ENCODE data around the gene USH2A. TPM values are rescaled to one million over a fixed set of nuclear protein-coding genes. Genes with fewer than 3 reads are reported as not detected.

Gene USH2A
- total RNA-seq, 3 donors from 2014 or later: not detected

GRCh38 chr1:215926670-215927069 is 496.6 kb downstream of the USH2A start:
- H3K36me3 ChIP-seq: no peaks in the 10 kb centered on the region
- TF ChIP-seq POLR2A (IDR thresholded peaks at IDR 0.05): no peak
- TF ChIP-seq CTCF (IDR thresholded peaks at IDR 0.05): no peak
- TF ChIP-seq POLR2AphosphoS5 (IDR thresholded peaks at IDR 0.05): no peak
- DNase-seq (ENCODE audit: low spot score in 2 of 2): no peak
- intact Hi-C loops (cut with DNase I; ENCODE audit: low total_unique reads): no loop called here
- no peaks in the 10 kb centered on the region for H3K9me3 ChIP-seq
- H3K27me3 ChIP-seq: no peaks in the 10 kb centered on the region
- no peaks in the 10 kb centered on the region for H3K4me1 ChIP-seq
- H3K4me3 ChIP-seq: no peak overlapping the region
- H3K27ac ChIP-seq: no peak overlapping the region

- H3K4me1 ChIP-seq: no peaks in the 10 kb centered on the region
- DNase-seq (ENCODE audit: low spot score in 2 of 2): no peak
- TF ChIP-seq POLR2AphosphoS5 (IDR thresholded peaks at IDR 0.05) (no peak), CTCF (IDR thresholded peaks at IDR 0.05) (no peak), POLR2A (IDR thresholded peaks at IDR 0.05) (no peak)
- intact Hi-C loops (cut with DNase I; ENCODE audit: low total_unique reads): no loop called here
- H3K9me3 ChIP-seq: no peaks in the 10 kb centered on the region
- H3K36me3 ChIP-seq: no peaks in the 10 kb centered on the region
- no peaks in the 10 kb centered on the region for H3K27me3 ChIP-seq
- no peak overlapping the region for H3K27ac ChIP-seq
- H3K4me3 ChIP-seq: no peak overlapping the region
Measured at GRCh38 chr1:215923129-215923824, 500.0 kb downstream of the USH2A start.

GRCh38 chr1:215911406-215911968 is 511.8 kb downstream of the USH2A start:
- Histone ChIP-seq H3K9me3 (peaks cover 0 to 4% of the 10 kb centered on the region in 2 donors), H3K27me3 (no peaks in the 10 kb centered on the region), H3K4me1 (no peaks in the 10 kb centered on the region), H3K36me3 (no peaks in the 10 kb centered on the region), H3K27ac (no peak overlapping the region), H3K4me3 (no peak overlapping the region)
- no peak for TF ChIP-seq CTCF (IDR thresholded peaks at IDR 0.05)
- no peak for TF ChIP-seq POLR2A (IDR thresholded peaks at IDR 0.05)
- TF ChIP-seq POLR2AphosphoS5 (IDR thresholded peaks at IDR 0.05): no peak
- intact Hi-C loops (cut with DNase I; ENCODE audit: low total_unique reads): no loop called here
- no peak for DNase-seq (ENCODE audit: low spot score in 2 of 2)

- no peak for DNase-seq (ENCODE audit: low spot score in 2 of 2)
- TF ChIP-seq POLR2AphosphoS5 (IDR thresholded peaks at IDR 0.05): no peak
- TF ChIP-seq POLR2A (IDR thresholded peaks at IDR 0.05): no peak
- no peak for TF ChIP-seq CTCF (IDR thresholded peaks at IDR 0.05)
- H3K4me1 ChIP-seq: no peaks in the 10 kb centered on the region
- no peak overlapping the region for H3K27ac ChIP-seq
- H3K27me3 ChIP-seq: no peaks in the 10 kb centered on the region
- no peak overlapping the region for H3K4me3 ChIP-seq
- H3K36me3 ChIP-seq: no peaks in the 10 kb centered on the region
- intact Hi-C loops (cut with DNase I; ENCODE audit: low total_unique reads): no loop called here
- H3K9me3 ChIP-seq: no peaks in the 10 kb centered on the region
Measured at GRCh38 chr1:215905493-215906115, 517.6 kb downstream of the USH2A start.

- intact Hi-C loops (cut with DNase I; ENCODE audit: low total_unique reads): no loop called here
- no peak for DNase-seq (ENCODE audit: low spot score in 2 of 2)
- Histone ChIP-seq H3K27ac (no peak overlapping the region), H3K27me3 (peaks cover 0 to 4% of the 10 kb centered on the region in 2 donors), H3K4me3 (no peak overlapping the region), H3K9me3 (no peaks in the 10 kb centered on the region), H3K4me1 (no peaks in the 10 kb centered on the region), H3K36me3 (no peaks in the 10 kb centered on the region)
- TF ChIP-seq POLR2A (IDR thresholded peaks at IDR 0.05): no peak
Measured at GRCh38 chr1:215900684-215901083, 522.6 kb downstream of the USH2A start.

All from breast epithelium (tissue), 4 donors.